Uterus (tissue), 2 donors: ENCODE results near the gene PEA15.

ENCODE experiments used
- CTCF ChIP-seq, 4 experiments: fragments of 200-600 bp in 2 of 4; fragments of 450-650 bp in 2 of 4; sonication (generic) in 2 of 4; IDR thresholded peaks; one replicate each; pipeline ENCODE4 v1.5.1; 2016 to 2019; ENCODE audit warnings: antibody characterized with exemption in 4 of 4, mild to moderate bottlenecking in 2 of 4, moderate library complexity in 1 of 4
- POLR2A ChIP-seq, 2 donors: fragments of 450-650 bp; IDR thresholded peaks; one replicate each; pipeline ENCODE4 v1.6.1; 2016; ENCODE audit warnings: antibody characterized with exemption in 2 of 2, mild to moderate bottlenecking in 1 of 2, moderate library complexity in 1 of 2

- TF ChIP-seq POLR2A (IDR thresholded peaks at IDR 0.05) (no peak), CTCF (IDR thresholded peaks at IDR 0.05) (no peak)
Measured at GRCh38 chr1:160207771-160208556, 2.8 kb downstream of the PEA15 start.
